ENCODE measurements around the gene C1QTNF8.
"Not testable (repeated sequence)": the region's sequence is repeated elsewhere in the genome, so short reads cannot be mapped to it uniquely, and the experiment has no call there.

C1QTNF8 gene

GRCh38 chr16:1091992-1092552 lies 4.0 kb downstream of the C1QTNF8 start:
- Mint-ChIP-seq H3K27me3 (no peaks in the 10 kb centered on the region), H3K27ac (ENCODE audit: low read depth) (no peak overlapping the region), H3K4me3 (no peak overlapping the region), H3K36me3 (ENCODE audit: insufficient read depth) (peaks cover 2% of the 10 kb centered on the region), H3K4me1 (no peaks in the 10 kb centered on the region), H3K9me3 (no peaks in the 10 kb centered on the region)
- DNase-seq (ENCODE audit: low spot score in 2 of 2) (no peak), ATAC-seq (replicated peaks; ENCODE audit: extremely low read depth, poor library complexity, severe bottlenecking) (no peak)

- Mint-ChIP-seq H3K27me3 (peaks cover 2% of the 10 kb centered on the region), H3K4me1 (no peaks in the 10 kb centered on the region), H3K4me3 (no peak overlapping the region), H3K36me3 (ENCODE audit: insufficient read depth) (peaks cover 2% of the 10 kb centered on the region), H3K27ac (ENCODE audit: low read depth) (no peak overlapping the region), H3K9me3 (no peaks in the 10 kb centered on the region)
- no peak for DNase-seq (ENCODE audit: low spot score in 2 of 2)
- ATAC-seq (replicated peaks; ENCODE audit: extremely low read depth, poor library complexity, severe bottlenecking) = no peak
These were observed 5.1 kb downstream of the C1QTNF8 start for GRCh38 chr16:1090620-1091587.

- ATAC-seq (replicated peaks; ENCODE audit: extremely low read depth, poor library complexity, severe bottlenecking) (no peak), DNase-seq (ENCODE audit: low spot score in 2 of 2) (no peak)
- Mint-ChIP-seq H3K27ac (ENCODE audit: low read depth) (no peak overlapping the region), H3K9me3 (no peaks in the 10 kb centered on the region), H3K36me3 (ENCODE audit: insufficient read depth) (peaks cover 2% of the 10 kb centered on the region), H3K27me3 (peaks cover 7% of the 10 kb centered on the region), H3K4me1 (no peaks in the 10 kb centered on the region), H3K4me3 (no peak overlapping the region)
These were observed 6.0 kb downstream of the C1QTNF8 start for GRCh38 chr16:1089822-1090619.

- Mint-ChIP-seq H3K36me3 (ENCODE audit: insufficient read depth) (peaks cover 4% of the 10 kb centered on the region), H3K4me3 (no peak overlapping the region), H3K27me3 (peaks cover 13% of the 10 kb centered on the region), H3K27ac (ENCODE audit: low read depth) (no peak overlapping the region), H3K9me3 (no peaks in the 10 kb centered on the region), H3K4me1 (no peaks in the 10 kb centered on the region)
- no peak for DNase-seq (ENCODE audit: low spot score in 2 of 2)
- no peak for ATAC-seq (replicated peaks; ENCODE audit: extremely low read depth, poor library complexity, severe bottlenecking)
These were observed 6.6 kb downstream of the C1QTNF8 start for GRCh38 chr16:1089439-1089821.

- no peaks in the 10 kb centered on the region for H3K9me3 Mint-ChIP-seq
- ATAC-seq (replicated peaks; ENCODE audit: extremely low read depth, poor library complexity, severe bottlenecking) = no peak
- H3K27me3 Mint-ChIP-seq = peaks cover 21% of the 10 kb centered on the region
- DNase-seq (ENCODE audit: low spot score in 2 of 2) = no peak
- H3K4me1 Mint-ChIP-seq = no peaks in the 10 kb centered on the region
- H3K36me3 Mint-ChIP-seq (ENCODE audit: insufficient read depth) = peaks cover 2% of the 10 kb centered on the region
- no peak overlapping the region for H3K4me3 Mint-ChIP-seq
- H3K27ac Mint-ChIP-seq (ENCODE audit: low read depth) = no peak overlapping the region
These were observed 7.5 kb downstream of the C1QTNF8 start for GRCh38 chr16:1088295-1089170.

- not testable (repeated sequence) for H3K4me3 Mint-ChIP-seq; DNase-seq (ENCODE audit: low spot score in 2 of 2); H3K4me1 Mint-ChIP-seq; H3K27ac Mint-ChIP-seq (ENCODE audit: low read depth); ATAC-seq (replicated peaks; ENCODE audit: extremely low read depth, poor library complexity, severe bottlenecking); H3K36me3 Mint-ChIP-seq (ENCODE audit: insufficient read depth); H3K9me3 Mint-ChIP-seq
- peaks cover 32% of the 10 kb centered on the region for H3K27me3 Mint-ChIP-seq
These were observed 9.6 kb downstream of the C1QTNF8 start for GRCh38 chr16:1086443-1086842.

- no peak for DNase-seq (ENCODE audit: low spot score in 2 of 2)
- no peaks in the 10 kb centered on the region for H3K4me1 Mint-ChIP-seq
- ATAC-seq (replicated peaks; ENCODE audit: extremely low read depth, poor library complexity, severe bottlenecking) = no peak
- H3K27ac Mint-ChIP-seq (ENCODE audit: low read depth) = no peak overlapping the region
- no peaks in the 10 kb centered on the region for H3K9me3 Mint-ChIP-seq
- peaks cover 32% of the 10 kb centered on the region for H3K27me3 Mint-ChIP-seq
- peaks cover 2% of the 10 kb centered on the region for H3K36me3 Mint-ChIP-seq (ENCODE audit: insufficient read depth)
- H3K4me3 Mint-ChIP-seq = no peak overlapping the region
These were observed 11.1 kb downstream of the C1QTNF8 start for GRCh38 chr16:1084971-1085370.

GRCh38 chr16:1082952-1083675 lies 12.9 kb downstream of the C1QTNF8 start:
- Mint-ChIP-seq H3K27me3 (peaks cover 32% of the 10 kb centered on the region), H3K4me1 (no peaks in the 10 kb centered on the region), H3K4me3 (no peak overlapping the region), H3K9me3 (no peaks in the 10 kb centered on the region), H3K27ac (ENCODE audit: low read depth) (no peak overlapping the region), H3K36me3 (ENCODE audit: insufficient read depth) (peaks cover 2% of the 10 kb centered on the region)
- no peak for ATAC-seq (replicated peaks; ENCODE audit: extremely low read depth, poor library complexity, severe bottlenecking)
- no peak for DNase-seq (ENCODE audit: low spot score in 2 of 2)

GRCh38 chr16:1082266-1082951 lies 13.6 kb downstream of the C1QTNF8 start:
- H3K27me3 Mint-ChIP-seq = peaks cover 35% of the 10 kb centered on the region
- no peaks in the 10 kb centered on the region for H3K9me3 Mint-ChIP-seq
- H3K36me3 Mint-ChIP-seq (ENCODE audit: insufficient read depth) = peaks cover 2% of the 10 kb centered on the region
- DNase-seq (ENCODE audit: low spot score in 2 of 2) (no peak), ATAC-seq (replicated peaks; ENCODE audit: extremely low read depth, poor library complexity, severe bottlenecking) (no peak)
- no peak overlapping the region for H3K4me3 Mint-ChIP-seq
- no peaks in the 10 kb centered on the region for H3K4me1 Mint-ChIP-seq
- no peak overlapping the region for H3K27ac Mint-ChIP-seq (ENCODE audit: low read depth)

- no peak for DNase-seq (ENCODE audit: low spot score in 2 of 2)
- no peak overlapping the region for H3K27ac Mint-ChIP-seq (ENCODE audit: low read depth)
- H3K9me3 Mint-ChIP-seq = no peaks in the 10 kb centered on the region
These were observed 14.2 kb downstream of the C1QTNF8 start for GRCh38 chr16:1081734-1082265.

More at GRCh38 chr16:1081734-1082265, 14.2 kb downstream of the C1QTNF8 start:
- ATAC-seq (replicated peaks; ENCODE audit: extremely low read depth, poor library complexity, severe bottlenecking) = no peak
- no peak overlapping the region for H3K4me3 Mint-ChIP-seq
- no peaks in the 10 kb centered on the region for H3K4me1 Mint-ChIP-seq
- peaks cover 41% of the 10 kb centered on the region for H3K27me3 Mint-ChIP-seq
- H3K36me3 Mint-ChIP-seq (ENCODE audit: insufficient read depth) = peaks cover 2% of the 10 kb centered on the region
